Measurements from ENCODE around the gene HYAL3. TPM values are rescaled to one million over a fixed set of nuclear protein-coding genes. Genes with fewer than 3 reads are reported as not detected.

The HYAL3 gene
- total and polyA plus RNA-seq, 2 of the 13 experiments (the other 11 are each of a cell fraction or from before 2014, with no cell fraction given) = 5.5 to 10.4 TPM

DNA sequence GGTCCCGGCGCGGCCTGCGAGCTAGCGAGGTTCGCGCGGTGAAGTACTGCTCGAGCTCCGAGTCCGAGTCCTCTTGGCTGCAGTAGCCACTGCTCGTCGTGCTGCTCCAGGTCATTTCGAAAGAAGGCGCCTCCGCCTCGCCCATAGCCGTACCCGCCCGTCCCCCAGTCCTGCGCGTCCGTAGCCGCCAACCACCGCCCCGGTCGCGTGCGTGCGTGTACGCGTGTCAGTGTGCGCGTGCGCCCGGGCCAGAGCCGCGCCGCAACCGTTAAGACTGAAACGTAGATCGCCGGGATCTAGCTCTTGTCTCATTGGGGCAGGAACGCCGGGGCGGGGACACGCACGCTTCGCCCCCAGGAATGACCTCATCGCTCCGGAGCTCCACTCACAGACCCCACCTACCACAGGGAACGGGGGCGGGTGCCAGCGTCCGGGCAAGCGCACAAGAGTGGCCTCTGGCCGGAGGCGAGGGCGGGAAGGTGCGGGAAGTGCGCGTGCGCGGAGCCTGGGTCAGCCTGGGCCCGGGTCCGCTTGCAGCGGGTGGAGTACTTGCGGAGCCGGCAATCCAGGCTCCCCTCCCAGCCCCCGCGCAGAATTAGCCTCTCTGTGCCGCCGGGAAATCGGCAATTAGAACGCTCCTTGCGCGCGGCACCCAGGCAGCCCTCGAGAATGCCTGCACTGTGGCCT is 38.1 kb upstream of the HYAL3 start (continued):
- TF ChIP-seq, protein P1, sequence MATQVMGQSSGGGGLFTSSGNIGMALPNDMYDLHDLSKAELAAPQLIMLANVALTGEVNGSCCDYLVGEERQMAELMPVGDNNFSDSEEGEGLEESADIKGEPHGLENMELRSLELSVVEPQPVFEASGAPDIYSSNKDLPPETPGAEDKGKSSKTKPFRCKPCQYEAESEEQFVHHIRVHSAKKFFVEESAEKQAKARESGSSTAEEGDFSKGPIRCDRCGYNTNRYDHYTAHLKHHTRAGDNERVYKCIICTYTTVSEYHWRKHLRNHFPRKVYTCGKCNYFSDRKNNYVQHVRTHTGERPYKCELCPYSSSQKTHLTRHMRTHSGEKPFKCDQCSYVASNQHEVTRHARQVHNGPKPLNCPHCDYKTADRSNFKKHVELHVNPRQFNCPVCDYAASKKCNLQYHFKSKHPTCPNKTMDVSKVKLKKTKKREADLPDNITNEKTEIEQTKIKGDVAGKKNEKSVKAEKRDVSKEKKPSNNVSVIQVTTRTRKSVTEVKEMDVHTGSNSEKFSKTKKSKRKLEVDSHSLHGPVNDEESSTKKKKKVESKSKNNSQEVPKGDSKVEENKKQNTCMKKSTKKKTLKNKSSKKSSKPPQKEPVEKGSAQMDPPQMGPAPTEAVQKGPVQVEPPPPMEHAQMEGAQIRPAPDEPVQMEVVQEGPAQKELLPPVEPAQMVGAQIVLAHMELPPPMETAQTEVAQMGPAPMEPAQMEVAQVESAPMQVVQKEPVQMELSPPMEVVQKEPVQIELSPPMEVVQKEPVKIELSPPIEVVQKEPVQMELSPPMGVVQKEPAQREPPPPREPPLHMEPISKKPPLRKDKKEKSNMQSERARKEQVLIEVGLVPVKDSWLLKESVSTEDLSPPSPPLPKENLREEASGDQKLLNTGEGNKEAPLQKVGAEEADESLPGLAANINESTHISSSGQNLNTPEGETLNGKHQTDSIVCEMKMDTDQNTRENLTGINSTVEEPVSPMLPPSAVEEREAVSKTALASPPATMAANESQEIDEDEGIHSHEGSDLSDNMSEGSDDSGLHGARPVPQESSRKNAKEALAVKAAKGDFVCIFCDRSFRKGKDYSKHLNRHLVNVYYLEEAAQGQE (IDR thresholded peaks at IDR 0.05; ENCODE audit: borderline replicate concordance in 1 of 2, low read depth in 1 of 2, low read length in 2 of 2) = 0 out of 4 replicates have a peak, but pooled peaks of 1 of the 2 experiments have one; percentile 14
- TF ChIP-seq ZNF709 (CRISPR knock-in tag; IDR thresholded peaks at IDR 0.05) = peak; percentile 93
- TF ChIP-seq ZNF292 (CRISPR knock-in tag; IDR thresholded peaks at IDR 0.05; ENCODE audit: borderline replicate concordance, low read depth) = no peak; the same call in 1 of the 2 replicates
- TF ChIP-seq NFE2L1 (CRISPR knock-in tag; IDR thresholded peaks at IDR 0.05; ENCODE audit: borderline replicate concordance) = no peak
- peak; percentile 90 for TF ChIP-seq HES4 (CRISPR knock-in tag; IDR thresholded peaks at IDR 0.05; ENCODE audit: borderline replicate concordance)
- 0 out of 2 replicates have a peak, but pooled peaks have one; percentile 6 for TF ChIP-seq ZSCAN12 (CRISPR knock-in tag; IDR thresholded peaks at IDR 0.05)
- peak; percentile 61; the same call in 1 of the 2 replicates for TF ChIP-seq ZNF354B (CRISPR knock-in tag; IDR thresholded peaks at IDR 0.05)
- no peak for TF ChIP-seq NR2F1 (CRISPR knock-in tag; IDR thresholded peaks at IDR 0.05)
- no peak for TF ChIP-seq XBP1 (CRISPR knock-in tag; IDR thresholded peaks at IDR 0.05)
- no peak for TF ChIP-seq KAT2B (IDR thresholded peaks at IDR 0.05; ENCODE audit: borderline replicate concordance, low read depth, low read length)
- peak; percentile 84 for TF ChIP-seq PHF21A (CRISPR knock-in tag; IDR thresholded peaks at IDR 0.05)
- no peak for TF ChIP-seq ZNF180 (CRISPR knock-in tag; IDR thresholded peaks at IDR 0.05; ENCODE audit: borderline replicate concordance, low read depth)
- TF ChIP-seq ZFY (CRISPR knock-in tag; IDR thresholded peaks at IDR 0.05) = peak; percentile 87
- TF ChIP-seq TSC22D2 (CRISPR knock-in tag; IDR thresholded peaks at IDR 0.05; ENCODE audit: borderline replicate concordance) = no peak
- TF ChIP-seq ZFP41 (CRISPR knock-in tag; IDR thresholded peaks at IDR 0.05; ENCODE audit: borderline replicate concordance) = 0 out of 2 replicates have a peak, but pooled peaks have one; percentile 33
- TF ChIP-seq, protein P2, sequence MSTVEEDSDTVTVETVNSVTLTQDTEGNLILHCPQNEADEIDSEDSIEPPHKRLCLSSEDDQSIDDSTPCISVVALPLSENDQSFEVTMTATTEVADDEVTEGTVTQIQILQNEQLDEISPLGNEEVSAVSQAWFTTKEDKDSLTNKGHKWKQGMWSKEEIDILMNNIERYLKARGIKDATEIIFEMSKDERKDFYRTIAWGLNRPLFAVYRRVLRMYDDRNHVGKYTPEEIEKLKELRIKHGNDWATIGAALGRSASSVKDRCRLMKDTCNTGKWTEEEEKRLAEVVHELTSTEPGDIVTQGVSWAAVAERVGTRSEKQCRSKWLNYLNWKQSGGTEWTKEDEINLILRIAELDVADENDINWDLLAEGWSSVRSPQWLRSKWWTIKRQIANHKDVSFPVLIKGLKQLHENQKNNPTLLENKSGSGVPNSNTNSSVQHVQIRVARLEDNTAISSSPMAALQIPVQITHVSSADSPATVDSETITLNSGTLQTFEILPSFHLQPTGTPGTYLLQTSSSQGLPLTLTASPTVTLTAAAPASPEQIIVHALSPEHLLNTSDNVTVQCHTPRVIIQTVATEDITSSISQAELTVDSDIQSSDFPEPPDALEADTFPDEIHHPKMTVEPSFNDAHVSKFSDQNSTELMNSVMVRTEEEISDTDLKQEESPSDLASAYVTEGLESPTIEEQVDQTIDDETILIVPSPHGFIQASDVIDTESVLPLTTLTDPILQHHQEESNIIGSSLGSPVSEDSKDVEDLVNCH (CRISPR knock-in tag; IDR thresholded peaks at IDR 0.05) = no peak
- no peak for TF ChIP-seq ZFP36L2 (CRISPR knock-in tag; IDR thresholded peaks at IDR 0.05)
- TF ChIP-seq ZEB1 (IDR thresholded peaks at IDR 0.05; ENCODE audit: insufficient replicate concordance, low read depth) = no peak
- TF ChIP-seq NCOA2 (CRISPR knock-in tag; IDR thresholded peaks at IDR 0.05) = no peak
- TF ChIP-seq, protein P3, sequence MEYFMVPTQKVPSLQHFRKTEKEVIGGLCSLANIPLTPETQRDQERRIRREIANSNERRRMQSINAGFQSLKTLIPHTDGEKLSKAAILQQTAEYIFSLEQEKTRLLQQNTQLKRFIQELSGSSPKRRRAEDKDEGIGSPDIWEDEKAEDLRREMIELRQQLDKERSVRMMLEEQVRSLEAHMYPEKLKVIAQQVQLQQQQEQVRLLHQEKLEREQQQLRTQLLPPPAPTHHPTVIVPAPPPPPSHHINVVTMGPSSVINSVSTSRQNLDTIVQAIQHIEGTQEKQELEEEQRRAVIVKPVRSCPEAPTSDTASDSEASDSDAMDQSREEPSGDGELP (IDR thresholded peaks at IDR 0.05; ENCODE audit: borderline replicate concordance, low read depth) = no peak
- 0 out of 2 replicates have a peak, but pooled peaks have one; percentile 42 for TF ChIP-seq HNRNPUL1 (IDR thresholded peaks at IDR 0.05; ENCODE audit: low read depth, low read length)
- TF ChIP-seq MAFF (IDR thresholded peaks at IDR 0.05; ENCODE audit: low read depth, low read length) = no peak
